SK-N-SH treated with all-trans-retinoic acid at 6 μM for 48 hours (cell line): ENCODE results near the gene CXCR1.

Experiments
- ATAC-seq: fragments of 200-7000 bp; cut with Tn5 transposase; 3 replicates; pipeline ENCODE4 v1.9.1; 2020; ENCODE audit warnings: mild to moderate bottlenecking, moderate library complexity
- ARNTL ChIP-seq: fragments of 450-650 bp; formaldehyde crosslinking; IDR thresholded peaks from 2 replicates; pipeline ENCODE4 v1.5.0; 2020; ENCODE audit warnings: low read depth, mild to moderate bottlenecking, moderate library complexity, borderline replicate concordance
- BACH2 ChIP-seq: fragments of 250-450 bp; sonication (Bioruptor Pico); IDR thresholded peaks from 2 replicates; pipeline ENCODE4 v1.9.0; 2021; ENCODE audit warnings: mild to moderate bottlenecking, borderline replicate concordance
- CREB5 ChIP-seq: fragments of 250-450 bp; sonication (Bioruptor Pico); IDR thresholded peaks from 2 replicates; pipeline ENCODE4 v1.5.1; 2020; ENCODE audit warnings: low read depth, mild to moderate bottlenecking, moderate library complexity
- CSDC2 ChIP-seq: fragments of 250-450 bp; sonication (Bioruptor Pico); IDR thresholded peaks from 2 replicates; pipeline ENCODE4 v1.5.0; 2020; ENCODE audit warnings: mild to moderate bottlenecking, moderate library complexity
- CSRNP3 ChIP-seq: fragments of 250-450 bp; sonication (Bioruptor Pico); IDR thresholded peaks from 2 replicates; pipeline ENCODE4 v1.5.1; 2021; ENCODE audit warnings: mild to moderate bottlenecking, moderate library complexity
- ESRRG ChIP-seq: fragments of 250-450 bp; sonication (Bioruptor Pico); IDR thresholded peaks from 2 replicates; pipeline ENCODE4 v1.6.1; 2021; ENCODE audit warnings: mild to moderate bottlenecking
- GLIS3 ChIP-seq: fragments of 250-450 bp; sonication (Bioruptor Pico); IDR thresholded peaks from 2 replicates; pipeline ENCODE4 v1.5.0; 2020; ENCODE audit warnings: mild to moderate bottlenecking, moderate library complexity
- OSR1 ChIP-seq: fragments of 250-450 bp; sonication (Bioruptor Pico); IDR thresholded peaks from 2 replicates; pipeline ENCODE4 v1.8.0; 2022; ENCODE audit warnings: moderate library complexity, mild to moderate bottlenecking, inconsistent platforms
- PATZ1 ChIP-seq: fragments of 250-450 bp; sonication (Bioruptor Pico); IDR thresholded peaks from 2 replicates; pipeline ENCODE4 v1.8.0; 2020; ENCODE audit warnings: mild to moderate bottlenecking, moderate library complexity, borderline replicate concordance
- PPARA ChIP-seq: fragments of 250-450 bp; sonication (Bioruptor Pico); IDR thresholded peaks from 2 replicates; pipeline ENCODE4 v1.5.0; 2020; ENCODE audit warnings: mild to moderate bottlenecking, borderline replicate concordance
- RARB ChIP-seq: fragments of 250-450 bp; sonication (Bioruptor Pico); IDR thresholded peaks from 2 replicates; pipeline ENCODE4 v1.8.0; 2021; ENCODE audit warnings: mild to moderate bottlenecking, moderate library complexity
- SNAI2 ChIP-seq: fragments of 250-450 bp; sonication (Bioruptor Pico); IDR thresholded peaks from 2 replicates; pipeline ENCODE4 v1.5.0; 2020; ENCODE audit warnings: mild to moderate bottlenecking, moderate library complexity
- TOX ChIP-seq: fragments of 250-450 bp; sonication (Bioruptor Pico); IDR thresholded peaks from 2 replicates; pipeline ENCODE4 v1.8.0; 2021; ENCODE audit warnings: mild to moderate bottlenecking, moderate library complexity, borderline replicate concordance
- ZC3H10 ChIP-seq: fragments of 250-450 bp; sonication (Bioruptor Pico); IDR thresholded peaks from 2 replicates; pipeline ENCODE4 v1.5.1; 2021; ENCODE audit warnings: mild to moderate bottlenecking, moderate library complexity
- ZFP30 ChIP-seq: fragments of 450-650 bp; formaldehyde crosslinking; IDR thresholded peaks from 2 replicates; pipeline ENCODE4 v1.5.0; 2022; ENCODE audit warnings: mild to moderate bottlenecking, moderate library complexity
- ZNF565 ChIP-seq: fragments of 450-650 bp; formaldehyde crosslinking; conservative IDR thresholded peaks from 2 replicates; pipeline ENCODE4 v1.5.0; 2020; ENCODE audit warnings: low read depth, mild to moderate bottlenecking, moderate library complexity
- ZNF70 ChIP-seq: fragments of 450-650 bp; formaldehyde crosslinking; IDR thresholded peaks from 2 replicates; pipeline ENCODE4 v1.5.0; 2020; ENCODE audit warnings: mild to moderate bottlenecking, moderate library complexity
- ZNF8 ChIP-seq: fragments of 450-650 bp; formaldehyde crosslinking; IDR thresholded peaks from 2 replicates; pipeline ENCODE4 v1.5.0; 2020; ENCODE audit warnings: mild to moderate bottlenecking, moderate library complexity
- TF ChIP-seq, protein P1 (sequence below): fragments of 250-450 bp; sonication (Bioruptor Pico); IDR thresholded peaks from 2 replicates; pipeline ENCODE4 v1.5.0; 2020; ENCODE audit warnings: mild to moderate bottlenecking, moderate library complexity
- TF ChIP-seq, protein P2 (sequence below): fragments of 250-450 bp; sonication (Bioruptor Pico); IDR thresholded peaks from 2 replicates; pipeline ENCODE4 v1.8.0; 2021; ENCODE audit warnings: low read depth, mild to moderate bottlenecking, moderate library complexity, borderline replicate concordance

Gene CXCR1

DNA sequence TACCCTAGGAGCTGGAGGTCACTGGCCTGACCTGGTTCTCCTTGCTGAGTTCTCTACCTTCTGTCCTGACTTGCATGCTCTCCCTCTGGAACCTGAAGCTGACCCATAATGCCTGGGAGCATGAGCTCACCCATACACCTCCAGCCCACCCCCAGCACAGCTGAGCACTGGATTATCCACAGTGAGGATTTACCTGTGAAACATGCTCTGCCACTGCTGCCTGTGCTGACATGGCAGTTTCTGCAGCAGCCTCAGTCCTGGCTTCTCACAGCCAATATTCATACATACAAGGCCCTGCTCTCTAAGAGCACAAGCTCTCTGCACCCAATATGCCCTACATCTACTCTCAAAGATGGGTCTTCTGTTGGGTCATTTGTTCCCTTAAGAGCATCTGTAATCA, 35.9 kb downstream of the CXCR1 start:
- no peak for TF ChIP-seq BACH2 (CRISPR knock-in tag)
- no peak for TF ChIP-seq ESRRG (CRISPR knock-in tag)
- TF ChIP-seq, protein P1, sequence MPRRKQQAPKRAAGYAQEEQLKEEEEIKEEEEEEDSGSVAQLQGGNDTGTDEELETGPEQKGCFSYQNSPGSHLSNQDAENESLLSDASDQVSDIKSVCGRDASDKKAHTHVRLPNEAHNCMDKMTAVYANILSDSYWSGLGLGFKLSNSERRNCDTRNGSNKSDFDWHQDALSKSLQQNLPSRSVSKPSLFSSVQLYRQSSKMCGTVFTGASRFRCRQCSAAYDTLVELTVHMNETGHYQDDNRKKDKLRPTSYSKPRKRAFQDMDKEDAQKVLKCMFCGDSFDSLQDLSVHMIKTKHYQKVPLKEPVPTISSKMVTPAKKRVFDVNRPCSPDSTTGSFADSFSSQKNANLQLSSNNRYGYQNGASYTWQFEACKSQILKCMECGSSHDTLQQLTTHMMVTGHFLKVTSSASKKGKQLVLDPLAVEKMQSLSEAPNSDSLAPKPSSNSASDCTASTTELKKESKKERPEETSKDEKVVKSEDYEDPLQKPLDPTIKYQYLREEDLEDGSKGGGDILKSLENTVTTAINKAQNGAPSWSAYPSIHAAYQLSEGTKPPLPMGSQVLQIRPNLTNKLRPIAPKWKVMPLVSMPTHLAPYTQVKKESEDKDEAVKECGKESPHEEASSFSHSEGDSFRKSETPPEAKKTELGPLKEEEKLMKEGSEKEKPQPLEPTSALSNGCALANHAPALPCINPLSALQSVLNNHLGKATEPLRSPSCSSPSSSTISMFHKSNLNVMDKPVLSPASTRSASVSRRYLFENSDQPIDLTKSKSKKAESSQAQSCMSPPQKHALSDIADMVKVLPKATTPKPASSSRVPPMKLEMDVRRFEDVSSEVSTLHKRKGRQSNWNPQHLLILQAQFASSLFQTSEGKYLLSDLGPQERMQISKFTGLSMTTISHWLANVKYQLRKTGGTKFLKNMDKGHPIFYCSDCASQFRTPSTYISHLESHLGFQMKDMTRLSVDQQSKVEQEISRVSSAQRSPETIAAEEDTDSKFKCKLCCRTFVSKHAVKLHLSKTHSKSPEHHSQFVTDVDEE (CRISPR knock-in tag): no peak
- TF ChIP-seq CREB5: no peak
- no peak for TF ChIP-seq ZC3H10 (CRISPR knock-in tag)
- TF ChIP-seq RARB (CRISPR knock-in tag): no peak
- ATAC-seq: no peak

- ATAC-seq: no peak
- TF ChIP-seq CSDC2 (CRISPR knock-in tag): no peak
- TF ChIP-seq GLIS3 (CRISPR knock-in tag): no peak
- TF ChIP-seq ESRRG (CRISPR knock-in tag): no peak
- TF ChIP-seq CREB5: no peak
- TF ChIP-seq ZC3H10 (CRISPR knock-in tag): no peak
- TF ChIP-seq OSR1 (CRISPR knock-in tag): no peak
- TF ChIP-seq TOX (CRISPR knock-in tag): no peak
- TF ChIP-seq PATZ1 (CRISPR knock-in tag): no peak
- TF ChIP-seq RARB (CRISPR knock-in tag): no peak
- TF ChIP-seq ZNF8: no peak
- TF ChIP-seq ZNF70: no peak
- TF ChIP-seq, protein P2, sequence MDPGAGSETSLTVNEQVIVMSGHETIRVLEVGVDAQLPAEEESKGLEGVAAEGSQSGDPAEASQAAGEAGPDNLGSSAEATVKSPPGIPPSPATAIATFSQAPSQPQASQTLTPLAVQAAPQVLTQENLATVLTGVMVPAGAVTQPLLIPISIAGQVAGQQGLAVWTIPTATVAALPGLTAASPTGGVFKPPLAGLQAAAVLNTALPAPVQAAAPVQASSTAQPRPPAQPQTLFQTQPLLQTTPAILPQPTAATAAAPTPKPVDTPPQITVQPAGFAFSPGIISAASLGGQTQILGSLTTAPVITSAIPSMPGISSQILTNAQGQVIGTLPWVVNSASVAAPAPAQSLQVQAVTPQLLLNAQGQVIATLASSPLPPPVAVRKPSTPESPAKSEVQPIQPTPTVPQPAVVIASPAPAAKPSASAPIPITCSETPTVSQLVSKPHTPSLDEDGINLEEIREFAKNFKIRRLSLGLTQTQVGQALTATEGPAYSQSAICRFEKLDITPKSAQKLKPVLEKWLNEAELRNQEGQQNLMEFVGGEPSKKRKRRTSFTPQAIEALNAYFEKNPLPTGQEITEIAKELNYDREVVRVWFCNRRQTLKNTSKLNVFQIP (CRISPR knock-in tag): no peak
- no peak for TF ChIP-seq BACH2 (CRISPR knock-in tag)
- no peak for TF ChIP-seq ZNF565
- TF ChIP-seq, protein P1 (CRISPR knock-in tag): no peak
- no peak for TF ChIP-seq CSRNP3 (CRISPR knock-in tag)
- TF ChIP-seq ZFP30: no peak
- TF ChIP-seq SNAI2: no peak
- TF ChIP-seq PPARA (CRISPR knock-in tag): no peak
- no peak for TF ChIP-seq ARNTL (CRISPR knock-in tag)
Observed at GRCh38 chr2:218130377-218130776, 36.4 kb downstream of the CXCR1 start.
